Measurements from ENCODE around the gene RPL37A.

RPL37A gene

DNA sequence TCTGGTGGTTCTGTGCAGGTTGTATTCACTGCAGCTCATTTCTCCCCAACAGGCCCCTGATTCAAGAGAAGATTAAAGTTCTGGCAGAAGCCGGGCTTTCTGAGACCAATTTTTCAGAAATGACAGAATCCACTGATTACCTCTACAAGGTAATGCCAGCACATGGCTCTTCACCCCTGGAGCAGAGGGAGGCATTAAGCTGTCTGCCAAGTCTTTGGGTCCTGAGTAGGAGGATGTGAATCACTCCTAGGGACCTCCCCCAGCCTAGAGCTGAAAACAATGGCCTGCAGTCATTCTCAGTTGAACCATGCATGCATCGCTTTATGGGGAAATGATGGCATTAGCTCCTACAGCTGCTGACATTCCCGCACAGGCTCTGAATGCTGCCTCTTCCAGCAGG is 20.5 kb upstream of the RPL37A start:
- DNase-seq (ENCODE audit: extremely low read depth, low read depth): no peak
- TF ChIP-seq, protein P1, sequence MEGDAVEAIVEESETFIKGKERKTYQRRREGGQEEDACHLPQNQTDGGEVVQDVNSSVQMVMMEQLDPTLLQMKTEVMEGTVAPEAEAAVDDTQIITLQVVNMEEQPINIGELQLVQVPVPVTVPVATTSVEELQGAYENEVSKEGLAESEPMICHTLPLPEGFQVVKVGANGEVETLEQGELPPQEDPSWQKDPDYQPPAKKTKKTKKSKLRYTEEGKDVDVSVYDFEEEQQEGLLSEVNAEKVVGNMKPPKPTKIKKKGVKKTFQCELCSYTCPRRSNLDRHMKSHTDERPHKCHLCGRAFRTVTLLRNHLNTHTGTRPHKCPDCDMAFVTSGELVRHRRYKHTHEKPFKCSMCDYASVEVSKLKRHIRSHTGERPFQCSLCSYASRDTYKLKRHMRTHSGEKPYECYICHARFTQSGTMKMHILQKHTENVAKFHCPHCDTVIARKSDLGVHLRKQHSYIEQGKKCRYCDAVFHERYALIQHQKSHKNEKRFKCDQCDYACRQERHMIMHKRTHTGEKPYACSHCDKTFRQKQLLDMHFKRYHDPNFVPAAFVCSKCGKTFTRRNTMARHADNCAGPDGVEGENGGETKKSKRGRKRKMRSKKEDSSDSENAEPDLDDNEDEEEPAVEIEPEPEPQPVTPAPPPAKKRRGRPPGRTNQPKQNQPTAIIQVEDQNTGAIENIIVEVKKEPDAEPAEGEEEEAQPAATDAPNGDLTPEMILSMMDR (IDR thresholded peaks at IDR 0.05; ENCODE audit: low read depth, low read length): no peak

DNA sequence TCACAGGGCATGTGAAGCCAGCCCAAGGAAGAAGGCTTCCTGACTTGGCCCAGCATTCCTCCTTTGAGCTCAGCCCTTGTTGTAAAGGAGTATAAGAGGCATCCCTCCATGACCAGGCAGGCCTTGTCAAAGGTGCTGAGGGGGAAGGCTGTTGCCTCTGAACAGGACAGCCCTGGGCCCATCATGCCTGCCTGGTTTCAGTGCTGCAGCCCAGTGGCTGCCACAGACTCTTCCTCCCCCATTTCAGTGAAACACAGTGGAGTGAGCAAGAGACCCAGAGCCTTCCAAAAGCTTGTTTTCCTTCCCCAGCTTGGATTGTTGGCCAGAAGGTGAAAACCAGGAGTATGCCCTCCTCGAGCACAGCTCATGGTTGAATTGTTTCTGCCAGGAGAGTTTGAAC is 19.9 kb upstream of the RPL37A start:
- no peak for DNase-seq (ENCODE audit: extremely low read depth, low read depth)
- TF ChIP-seq, protein P1 (IDR thresholded peaks at IDR 0.05; ENCODE audit: low read depth, low read length): no peak

DNA sequence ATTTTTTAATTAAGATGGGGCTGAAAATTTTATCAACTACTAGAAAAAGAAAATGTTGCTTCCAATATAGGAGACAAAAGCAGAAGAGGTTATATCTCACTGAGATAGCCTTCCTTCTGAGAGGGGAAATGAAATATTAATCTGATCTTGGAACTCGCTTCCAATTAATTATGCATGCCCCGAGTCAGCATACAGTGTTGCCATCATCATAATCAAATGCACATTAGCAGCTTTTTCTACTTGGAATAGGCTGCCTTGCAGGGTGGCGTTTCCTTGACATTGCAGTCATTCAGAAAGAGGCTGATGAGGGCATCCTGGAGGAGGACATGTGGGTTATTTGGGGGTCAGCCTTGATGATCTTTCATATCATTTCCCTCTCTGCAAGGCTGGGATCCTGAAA is 18.4 kb upstream of the RPL37A start:
- DNase-seq (ENCODE audit: extremely low read depth, low read depth): no peak
- TF ChIP-seq, protein P1 (IDR thresholded peaks at IDR 0.05; ENCODE audit: low read depth, low read length): no peak

DNA sequence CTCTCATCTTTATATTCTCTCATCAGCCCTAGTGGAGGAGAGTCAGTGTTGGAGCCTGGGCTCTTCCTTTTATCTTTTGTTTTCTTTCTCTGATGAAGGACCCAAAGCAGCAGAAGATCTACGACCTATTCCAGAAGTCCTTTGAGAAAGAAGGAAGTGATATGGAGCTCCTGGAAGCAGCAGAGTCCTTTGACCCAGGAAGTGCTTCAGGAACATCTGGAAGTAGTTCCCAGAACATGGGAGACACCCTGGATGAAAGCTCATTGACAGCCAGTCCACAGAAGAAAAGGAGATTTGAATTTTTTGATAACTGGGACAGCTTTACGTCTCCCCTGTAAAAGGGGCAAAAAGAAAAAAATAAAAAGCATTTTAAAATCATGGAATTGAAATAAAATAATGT is 16.0 kb upstream of the RPL37A start:
- no peak for DNase-seq (ENCODE audit: extremely low read depth, low read depth)
- TF ChIP-seq, protein P1 (IDR thresholded peaks at IDR 0.05; ENCODE audit: low read depth, low read length): no peak

DNA sequence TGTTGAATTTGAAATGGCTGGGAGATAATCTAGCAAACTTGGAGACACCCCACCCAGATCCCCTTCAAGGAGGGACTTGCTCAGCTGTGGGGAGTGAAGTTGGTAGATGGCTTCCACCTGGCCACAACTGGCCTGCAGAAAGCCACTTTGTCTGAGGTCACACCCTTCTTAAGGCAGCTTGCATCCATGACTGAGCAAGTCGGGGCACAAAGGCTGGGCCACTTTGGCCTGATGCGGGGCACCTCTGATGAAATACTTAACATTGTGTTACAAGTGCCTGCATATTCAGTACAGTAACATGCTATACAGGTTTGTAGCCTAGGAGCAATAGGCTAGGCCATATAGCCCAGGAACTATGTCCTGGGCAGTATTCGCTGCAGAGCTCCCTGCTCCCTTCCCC is 13.4 kb upstream of the RPL37A start:
- TF ChIP-seq, protein P1 (IDR thresholded peaks at IDR 0.05; ENCODE audit: low read depth, low read length): no peak
- no peak for DNase-seq (ENCODE audit: extremely low read depth, low read depth)

DNA sequence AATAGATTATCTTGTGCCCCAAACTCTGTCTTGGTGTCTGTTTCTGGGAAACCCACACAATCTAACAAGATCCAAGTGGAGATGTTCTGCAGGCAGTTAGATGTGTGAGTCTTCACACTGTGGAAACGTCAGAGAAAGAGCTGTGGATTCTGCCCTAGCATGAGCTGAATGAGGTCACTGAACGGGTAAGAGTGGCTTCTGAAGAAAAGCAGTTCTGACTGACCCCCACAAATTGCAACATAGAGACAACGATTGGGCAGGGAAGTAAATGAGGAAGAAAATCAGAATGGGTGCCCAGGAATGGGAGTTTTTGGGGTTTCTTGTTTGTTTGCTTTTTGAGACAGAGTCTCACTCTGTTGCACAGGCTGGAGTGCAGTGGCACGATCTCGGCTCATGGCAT is 12.9 kb upstream of the RPL37A start:
- no peak for DNase-seq (ENCODE audit: extremely low read depth, low read depth)
- TF ChIP-seq, protein P1 (IDR thresholded peaks at IDR 0.05; ENCODE audit: low read depth, low read length): no peak

DNA sequence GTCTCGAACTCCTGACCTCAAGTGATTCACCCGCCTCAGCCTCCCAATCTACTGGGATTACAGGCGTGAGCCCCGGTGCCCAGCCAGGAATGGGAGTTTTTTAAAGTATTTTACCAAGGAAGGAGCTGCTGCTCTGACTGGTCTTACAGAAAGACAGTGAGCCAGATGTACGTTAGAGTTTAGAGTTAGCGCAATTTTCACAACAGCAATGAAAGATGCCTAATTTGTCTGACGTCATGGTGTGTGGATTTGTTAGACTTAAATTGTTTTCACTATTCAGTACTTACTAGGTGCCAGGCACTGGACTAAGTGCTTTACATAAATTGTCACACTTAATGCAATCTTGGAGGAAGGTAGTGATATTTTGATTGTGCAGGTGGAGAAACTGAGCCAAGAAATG is 12.4 kb upstream of the RPL37A start:
- DNase-seq (ENCODE audit: extremely low read depth, low read depth): no peak
- TF ChIP-seq, protein P1 (IDR thresholded peaks at IDR 0.05; ENCODE audit: low read depth, low read length): no peak
